PFSK-1 (cell line): ENCODE measurements around the gene TRIM39.

Experiments
- FOXP2 ChIP-seq: optimal IDR thresholded peaks from 2 replicates; pipeline ENCODE3; 2011; ENCODE audit warnings: borderline replicate concordance, control low read depth, inconsistent platforms; ENCODE audit not compliant: insufficient read depth; ENCODE audit errors: extremely low read length, extremely low read depth
- POLR2AphosphoS5 ChIP-seq: IDR thresholded peaks from 2 replicates; pipeline ENCODE4 v1.6.1; 2012; ENCODE audit warnings: low read depth, mild to moderate bottlenecking, control low read depth, low read length, moderate library complexity
- REST ChIP-seq, 2 experiments: IDR thresholded peaks; 2 replicates each; pipeline versions ENCODE4 v1.6.1 to v1.8.0; 2011 to 2012; ENCODE audit warnings: low read depth in 2 of 2, low read length in 2 of 2, control low read depth in 1 of 2, inconsistent platforms in 1 of 2, mild to moderate bottlenecking in 1 of 2, moderate library complexity in 1 of 2; ENCODE audit not compliant: insufficient read depth in 1 of 2
- SIN3A ChIP-seq: IDR thresholded peaks from 2 replicates; pipeline ENCODE4 v1.6.1; 2012; ENCODE audit warnings: mild to moderate bottlenecking, low read length, moderate library complexity, borderline replicate concordance; ENCODE audit not compliant: insufficient read depth
- TAF1 ChIP-seq: IDR thresholded peaks from 2 replicates; pipeline ENCODE4 v1.6.1; 2012; ENCODE audit warnings: low read length, control low read depth, borderline replicate concordance; ENCODE audit not compliant: insufficient read depth

- TF ChIP-seq POLR2AphosphoS5 (no peak), FOXP2 (no peak), SIN3A (no peak), TAF1 (no peak), REST (IDR thresholded peaks at IDR 0.05; ENCODE audit: insufficient read depth in 1 of 2, low read depth in 2 of 2, low read length in 2 of 2) (no peak)
Observed at GRCh38 chr6:30315156-30315555, 11.6 kb upstream of the TRIM39 start.
